PC-9 (cell line): ENCODE data around the gene NDUFAF8.

Source experiments
- CTCF ChIP-seq: fragments of 200-600 bp; sonication (generic); conservative IDR thresholded peaks from 2 replicates; pipeline ENCODE4 v1.6.1; 2017; ENCODE audit warnings: mixed run types, antibody characterized with exemption, mild to moderate bottlenecking, moderate library complexity
- EZH2 ChIP-seq: fragments of 200-600 bp; sonication (generic); IDR thresholded peaks from 2 replicates; pipeline ENCODE4 v1.8.0; 2017; ENCODE audit warnings: antibody characterized with exemption, low read depth

GRCh38 chr17:81230043-81230820 lies 8.9 kb upstream of the NDUFAF8 start:
- peak; percentile 57 for TF ChIP-seq CTCF
- no peak for TF ChIP-seq EZH2
